GM23338 (cell line): ENCODE measurements around the gene NDC1. TPM values are rescaled to one million over a fixed set of nuclear protein-coding genes. Genes with fewer than 3 reads are reported as not detected.

Source experiments
- ATAC-seq: fragments of 200-7000 bp; cut with Tn5 transposase; 3 replicates; pipeline ENCODE4 v1.9.1; 2020
- DNase-seq: peaks from one replicate; pipeline ENCODE4 v3.0.0-alpha.2; 2015; ENCODE audit warnings: low spot score
- H2AFZ ChIP-seq: fragments of 200-600 bp; sonication (generic); 2 replicates; pipeline ENCODE4 v1.8.0; 2016; ENCODE audit warnings: antibody characterized with exemption, mild to moderate bottlenecking, moderate library complexity
- H3F3A ChIP-seq: fragments of 200-600 bp; sonication (generic); replicated peaks from 2 replicates; pipeline ENCODE4 v1.8.0; 2017; ENCODE audit warnings: antibody characterized with exemption, mixed run types, low read depth
- H3K27ac ChIP-seq: fragments of 200-600 bp; sonication (generic); 2 replicates; pipeline ENCODE4 v1.6.1; 2016; ENCODE audit warnings: low read depth
- H3K27me3 ChIP-seq: fragments of 200-600 bp; sonication (generic); 2 replicates; pipeline ENCODE4 v1.8.0; 2016; ENCODE audit warnings: mild to moderate bottlenecking, mixed run types, moderate library complexity; ENCODE audit not compliant: insufficient read depth
- H3K36me3 ChIP-seq: fragments of 200-600 bp; sonication (generic); 2 replicates; pipeline ENCODE4 v1.8.0; 2016; ENCODE audit warnings: mild to moderate bottlenecking; ENCODE audit not compliant: insufficient read depth
- H3K4me1 ChIP-seq: fragments of 200-600 bp; sonication (generic); 2 replicates; pipeline ENCODE4 v1.8.0; 2016; ENCODE audit warnings: mild to moderate bottlenecking, moderate library complexity; ENCODE audit not compliant: insufficient read depth
- H3K4me2 ChIP-seq: fragments of 200-600 bp; sonication (generic); 2 replicates; pipeline ENCODE4 v1.7.1; 2017; ENCODE audit warnings: mixed run types
- H3K4me3 ChIP-seq: fragments of 200-600 bp; sonication (generic); 2 replicates; pipeline ENCODE4 v1.6.1; 2016; ENCODE audit warnings: mixed run types
- H3K79me2 ChIP-seq: fragments of 200-600 bp; sonication (generic); replicated peaks from 2 replicates; pipeline ENCODE4 v1.8.0; 2017; ENCODE audit warnings: mild to moderate bottlenecking; ENCODE audit not compliant: insufficient read depth
- H3K9me2 ChIP-seq: fragments of 200-600 bp; sonication (generic); 2 replicates; pipeline ENCODE4 v1.8.0; 2017; ENCODE audit not compliant: insufficient read depth
- H4K20me1 ChIP-seq: fragments of 200-600 bp; sonication (generic); replicated peaks from 2 replicates; pipeline ENCODE4 v1.8.0; 2017; ENCODE audit warnings: mild to moderate bottlenecking; ENCODE audit not compliant: insufficient read depth
- H3K27ac Mint-ChIP-seq: 2 replicates; pipeline ENCODE4 v1.8.0; 2020; ENCODE audit warnings: inconsistent platforms, mild to moderate bottlenecking, moderate library complexity, mixed read lengths
- H3K27me3 Mint-ChIP-seq: 3 replicates; pipeline ENCODE4 v1.8.0; 2022; ENCODE audit warnings: low read depth, mild to moderate bottlenecking, moderate library complexity, mixed read lengths, inconsistent platforms; ENCODE audit not compliant: insufficient read depth, poor library complexity
- H3K36me3 Mint-ChIP-seq: 3 replicates; pipeline ENCODE4 v1.8.0; 2021; ENCODE audit warnings: low read depth, mild to moderate bottlenecking, inconsistent platforms, moderate library complexity, mixed read lengths
- H3K4me1 Mint-ChIP-seq: 3 replicates; pipeline ENCODE4 v1.8.0; 2020; ENCODE audit warnings: mild to moderate bottlenecking, inconsistent platforms, mixed read lengths
- H3K4me3 Mint-ChIP-seq: 3 replicates; pipeline ENCODE4 v1.8.0; 2021; ENCODE audit warnings: moderate library complexity, mild to moderate bottlenecking, inconsistent platforms, mixed read lengths
- H3K9me3 Mint-ChIP-seq: 3 replicates; pipeline ENCODE4 v1.8.0; 2020; ENCODE audit warnings: moderate library complexity, mild to moderate bottlenecking, inconsistent platforms, mixed read lengths
- CREB1 ChIP-seq: fragments of 250-450 bp; sonication (Bioruptor Pico); IDR thresholded peaks from 2 replicates; pipeline ENCODE4 v1.5.0; 2020; ENCODE audit warnings: low read depth, mild to moderate bottlenecking, moderate library complexity
- EZH2 ChIP-seq: fragments of 200-600 bp; sonication (generic); IDR thresholded peaks from one replicate; pipeline ENCODE4 v1.8.0; 2017; ENCODE audit warnings: antibody characterized with exemption, mild to moderate bottlenecking, low read depth; ENCODE audit not compliant: unreplicated experiment
- EZH2phosphoT487 ChIP-seq: fragments of 200-600 bp; sonication (generic); IDR thresholded peaks from one replicate; pipeline ENCODE4 v1.8.1; 2018; ENCODE audit warnings: antibody characterized with exemption; ENCODE audit not compliant: unreplicated experiment
- JUNB ChIP-seq: IDR thresholded peaks from one replicate; pipeline ENCODE4 v1.6.1; 2016; ENCODE audit warnings: antibody characterized with exemption; ENCODE audit not compliant: unreplicated experiment
- NANOG ChIP-seq: IDR thresholded peaks from 2 replicates; pipeline ENCODE4 v1.6.1; 2016; ENCODE audit warnings: antibody characterized with exemption, borderline replicate concordance
- POLR2AphosphoS5 ChIP-seq: IDR thresholded peaks from 2 replicates; pipeline ENCODE4 v1.6.1; 2016; ENCODE audit warnings: antibody characterized with exemption, low read depth
- ZNF114 ChIP-seq: fragments of 250-450 bp; sonication (Bioruptor Pico); IDR thresholded peaks from 2 replicates; pipeline ENCODE4 v1.5.0; 2020; ENCODE audit warnings: mild to moderate bottlenecking, moderate library complexity
- ZNF331 ChIP-seq: fragments of 250-450 bp; sonication (Bioruptor Pico); IDR thresholded peaks from 2 replicates; pipeline ENCODE4 v1.5.0; 2020; ENCODE audit warnings: low read depth, mild to moderate bottlenecking, moderate library complexity
- polyA plus RNA-seq: library from polyadenylated mRNA; unstranded; fragments of >200 nt; fragmentation: Nextera tagmentation; extraction: Ambion mirVana; gene quantifications from 2 replicates; pipeline ENCODE4 v1.2.1, GENCODE V29; 2016
- total RNA-seq: library from RNA; depleted of rRNA; stranded (reverse); fragments of >200 nt; shearing (Covaris generic); gene quantifications from 2 replicates; pipeline ENCODE4 v1.2.3, GENCODE V29; 2014
- TF ChIP-seq, protein P1 (sequence below): fragments of 250-450 bp; sonication (Bioruptor Pico); IDR thresholded peaks from 2 replicates; pipeline ENCODE4 v1.5.0; 2020; ENCODE audit warnings: mild to moderate bottlenecking, moderate library complexity
- TF ChIP-seq, protein P2 (sequence below), 2 experiments: fragments of 200-600 bp in 1 of 2; sonication (generic) in 1 of 2; conservative IDR thresholded peaks; 2 replicates each; pipeline versions ENCODE4 v1.5.1 to v1.6.1; 2016 to 2017; ENCODE audit warnings: antibody characterized with exemption in 2 of 2, low read depth in 2 of 2, mild to moderate bottlenecking in 2 of 2, moderate library complexity in 1 of 2
- TF ChIP-seq, protein P3 (sequence below): IDR thresholded peaks from one replicate; pipeline ENCODE4 v1.6.1; 2018; ENCODE audit warnings: antibody characterized with exemption; ENCODE audit not compliant: unreplicated experiment

The NDC1 gene
- total and polyA plus RNA-seq, 2 experiments from 2014 or later, result 19.8 to 100 TPM

DNA sequence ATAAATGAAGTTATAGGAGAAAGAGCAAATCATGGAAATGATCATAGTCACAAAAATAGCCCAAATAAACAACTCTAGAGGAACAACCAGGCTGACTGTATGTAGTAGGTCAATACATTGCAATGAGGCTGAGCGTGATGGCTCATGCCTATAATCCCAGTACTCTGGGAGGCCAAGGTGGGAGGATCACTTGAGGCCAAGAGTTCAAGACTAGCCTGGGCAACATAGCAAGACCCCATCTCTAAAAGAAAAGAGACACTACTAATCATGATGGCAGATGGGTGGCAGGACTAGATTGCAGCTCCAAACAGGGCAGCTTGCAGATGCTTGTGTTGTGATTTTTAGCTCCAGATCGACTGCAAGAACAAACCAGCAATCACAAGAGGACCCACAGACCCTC, 27.6 kb downstream of the NDC1 start:
- Histone ChIP-seq H3F3A (no peaks in the 10 kb centered on the region), H3K4me1 (peaks cover 3% of the 10 kb centered on the region; the same call in 1 of the 2 replicates), H3K36me3 (peaks cover 19% of the 10 kb centered on the region), H3K4me2 (no peak overlapping the region), H3K79me2 (peaks cover 34% of the 10 kb centered on the region), H3K4me3 (no peak overlapping the region), H4K20me1 (peaks cover 3% of the 10 kb centered on the region), H2AFZ (no peak overlapping the region), H3K27ac (no peak overlapping the region), H3K9me2 (no peaks in the 10 kb centered on the region), H3K27me3 (no peaks in the 10 kb centered on the region)
- TF ChIP-seq EZH2, result no peak
- no peak for TF ChIP-seq JUNB
- Mint-ChIP-seq H3K27ac (peak overlapping the region; percentile 93), H3K36me3 (peaks cover 78% of the 10 kb centered on the region), H3K27me3 (no peaks in the 10 kb centered on the region), H3K4me1 (peaks cover 16% of the 10 kb centered on the region; the same call in 2 of the 3 replicates), H3K9me3 (no peaks in the 10 kb centered on the region; the same call in 2 of the 3 replicates), H3K4me3 (no peak overlapping the region)
- ATAC-seq, result no peak
- no peak for DNase-seq

DNA sequence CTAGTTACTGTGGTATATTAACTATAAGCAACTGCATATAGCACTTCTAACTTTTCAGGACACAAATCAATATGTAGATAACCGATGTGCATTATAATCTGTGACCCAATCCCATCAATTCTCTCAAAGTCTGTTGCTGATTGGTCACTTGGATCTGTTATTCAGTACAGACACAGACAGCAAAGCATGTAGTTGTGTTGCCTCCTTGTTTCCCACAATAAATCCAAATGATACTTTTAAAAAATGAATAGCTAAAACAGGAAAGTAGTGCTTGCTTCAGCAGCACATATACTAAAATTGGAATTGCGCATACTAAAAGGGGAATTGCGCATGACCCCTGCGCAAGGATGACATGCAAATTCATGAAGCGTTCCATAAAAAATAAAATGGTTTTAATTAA, 28.1 kb downstream of the NDC1 start:
- H3K4me3 ChIP-seq, result no peak overlapping the region
- Mint-ChIP-seq H3K36me3 (peaks cover 78% of the 10 kb centered on the region), H3K27me3 (no peaks in the 10 kb centered on the region), H3K4me3 (no peak overlapping the region), H3K4me1 (peaks cover 16% of the 10 kb centered on the region; the same call in 2 of the 3 replicates), H3K9me3 (no peaks in the 10 kb centered on the region; the same call in 2 of the 3 replicates), H3K27ac (0 out of 2 replicates have a peak overlapping the region, but pooled peaks have one; percentile 93)
- peaks cover 3% of the 10 kb centered on the region; the same call in 1 of the 2 replicates for H3K4me1 ChIP-seq
- H3K36me3 ChIP-seq, result peaks cover 24% of the 10 kb centered on the region
- no peaks in the 10 kb centered on the region for H3F3A ChIP-seq
- no peaks in the 10 kb centered on the region for H3K9me2 ChIP-seq
- H4K20me1 ChIP-seq, result peaks cover 3% of the 10 kb centered on the region
- H3K27ac ChIP-seq, result no peak overlapping the region
- no peak overlapping the region for H2AFZ ChIP-seq
- H3K4me2 ChIP-seq, result no peak overlapping the region
- no peaks in the 10 kb centered on the region for H3K27me3 ChIP-seq
- ATAC-seq (no peak), DNase-seq (no peak)
- peaks cover 29% of the 10 kb centered on the region for H3K79me2 ChIP-seq
- no peak for TF ChIP-seq JUNB
- TF ChIP-seq, protein P1, sequence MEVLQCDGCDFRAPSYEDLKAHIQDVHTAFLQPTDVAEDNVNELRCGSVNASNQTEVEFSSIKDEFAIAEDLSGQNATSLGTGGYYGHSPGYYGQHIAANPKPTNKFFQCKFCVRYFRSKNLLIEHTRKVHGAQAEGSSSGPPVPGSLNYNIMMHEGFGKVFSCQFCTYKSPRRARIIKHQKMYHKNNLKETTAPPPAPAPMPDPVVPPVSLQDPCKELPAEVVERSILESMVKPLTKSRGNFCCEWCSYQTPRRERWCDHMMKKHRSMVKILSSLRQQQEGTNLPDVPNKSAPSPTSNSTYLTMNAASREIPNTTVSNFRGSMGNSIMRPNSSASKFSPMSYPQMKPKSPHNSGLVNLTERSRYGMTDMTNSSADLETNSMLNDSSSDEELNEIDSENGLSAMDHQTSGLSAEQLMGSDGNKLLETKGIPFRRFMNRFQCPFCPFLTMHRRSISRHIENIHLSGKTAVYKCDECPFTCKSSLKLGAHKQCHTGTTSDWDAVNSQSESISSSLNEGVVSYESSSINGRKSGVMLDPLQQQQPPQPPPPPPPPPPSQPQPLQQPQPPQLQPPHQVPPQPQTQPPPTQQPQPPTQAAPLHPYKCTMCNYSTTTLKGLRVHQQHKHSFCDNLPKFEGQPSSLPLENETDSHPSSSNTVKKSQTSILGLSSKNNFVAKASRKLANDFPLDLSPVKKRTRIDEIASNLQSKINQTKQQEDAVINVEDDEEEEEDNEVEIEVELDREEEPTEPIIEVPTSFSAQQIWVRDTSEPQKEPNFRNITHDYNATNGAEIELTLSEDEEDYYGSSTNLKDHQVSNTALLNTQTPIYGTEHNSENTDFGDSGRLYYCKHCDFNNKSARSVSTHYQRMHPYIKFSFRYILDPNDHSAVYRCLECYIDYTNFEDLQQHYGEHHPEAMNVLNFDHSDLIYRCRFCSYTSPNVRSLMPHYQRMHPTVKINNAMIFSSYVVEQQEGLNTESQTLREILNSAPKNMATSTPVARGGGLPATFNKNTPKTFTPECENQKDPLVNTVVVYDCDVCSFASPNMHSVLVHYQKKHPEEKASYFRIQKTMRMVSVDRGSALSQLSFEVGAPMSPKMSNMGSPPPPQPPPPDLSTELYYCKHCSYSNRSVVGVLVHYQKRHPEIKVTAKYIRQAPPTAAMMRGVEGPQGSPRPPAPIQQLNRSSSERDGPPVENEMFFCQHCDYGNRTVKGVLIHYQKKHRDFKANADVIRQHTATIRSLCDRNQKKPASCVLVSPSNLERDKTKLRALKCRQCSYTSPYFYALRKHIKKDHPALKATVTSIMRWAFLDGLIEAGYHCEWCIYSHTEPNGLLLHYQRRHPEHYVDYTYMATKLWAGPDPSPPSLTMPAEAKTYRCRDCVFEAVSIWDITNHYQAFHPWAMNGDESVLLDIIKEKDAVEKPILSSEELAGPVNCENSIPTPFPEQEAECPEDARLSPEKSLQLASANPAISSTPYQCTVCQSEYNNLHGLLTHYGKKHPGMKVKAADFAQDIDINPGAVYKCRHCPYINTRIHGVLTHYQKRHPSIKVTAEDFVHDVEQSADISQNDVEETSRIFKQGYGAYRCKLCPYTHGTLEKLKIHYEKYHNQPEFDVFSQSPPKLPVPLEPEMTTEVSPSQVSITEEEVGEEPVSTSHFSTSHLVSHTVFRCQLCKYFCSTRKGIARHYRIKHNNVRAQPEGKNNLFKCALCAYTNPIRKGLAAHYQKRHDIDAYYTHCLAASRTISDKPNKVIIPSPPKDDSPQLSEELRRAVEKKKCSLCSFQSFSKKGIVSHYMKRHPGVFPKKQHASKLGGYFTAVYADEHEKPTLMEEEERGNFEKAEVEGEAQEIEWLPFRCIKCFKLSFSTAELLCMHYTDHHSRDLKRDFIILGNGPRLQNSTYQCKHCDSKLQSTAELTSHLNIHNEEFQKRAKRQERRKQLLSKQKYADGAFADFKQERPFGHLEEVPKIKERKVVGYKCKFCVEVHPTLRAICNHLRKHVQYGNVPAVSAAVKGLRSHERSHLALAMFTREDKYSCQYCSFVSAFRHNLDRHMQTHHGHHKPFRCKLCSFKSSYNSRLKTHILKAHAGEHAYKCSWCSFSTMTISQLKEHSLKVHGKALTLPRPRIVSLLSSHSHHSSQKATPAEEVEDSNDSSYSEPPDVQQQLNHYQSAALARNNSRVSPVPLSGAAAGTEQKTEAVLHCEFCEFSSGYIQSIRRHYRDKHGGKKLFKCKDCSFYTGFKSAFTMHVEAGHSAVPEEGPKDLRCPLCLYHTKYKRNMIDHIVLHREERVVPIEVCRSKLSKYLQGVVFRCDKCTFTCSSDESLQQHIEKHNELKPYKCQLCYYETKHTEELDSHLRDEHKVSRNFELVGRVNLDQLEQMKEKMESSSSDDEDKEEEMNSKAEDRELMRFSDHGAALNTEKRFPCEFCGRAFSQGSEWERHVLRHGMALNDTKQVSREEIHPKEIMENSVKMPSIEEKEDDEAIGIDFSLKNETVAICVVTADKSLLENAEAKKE (CRISPR knock-in tag), result no peak
- TF ChIP-seq, protein P2, sequence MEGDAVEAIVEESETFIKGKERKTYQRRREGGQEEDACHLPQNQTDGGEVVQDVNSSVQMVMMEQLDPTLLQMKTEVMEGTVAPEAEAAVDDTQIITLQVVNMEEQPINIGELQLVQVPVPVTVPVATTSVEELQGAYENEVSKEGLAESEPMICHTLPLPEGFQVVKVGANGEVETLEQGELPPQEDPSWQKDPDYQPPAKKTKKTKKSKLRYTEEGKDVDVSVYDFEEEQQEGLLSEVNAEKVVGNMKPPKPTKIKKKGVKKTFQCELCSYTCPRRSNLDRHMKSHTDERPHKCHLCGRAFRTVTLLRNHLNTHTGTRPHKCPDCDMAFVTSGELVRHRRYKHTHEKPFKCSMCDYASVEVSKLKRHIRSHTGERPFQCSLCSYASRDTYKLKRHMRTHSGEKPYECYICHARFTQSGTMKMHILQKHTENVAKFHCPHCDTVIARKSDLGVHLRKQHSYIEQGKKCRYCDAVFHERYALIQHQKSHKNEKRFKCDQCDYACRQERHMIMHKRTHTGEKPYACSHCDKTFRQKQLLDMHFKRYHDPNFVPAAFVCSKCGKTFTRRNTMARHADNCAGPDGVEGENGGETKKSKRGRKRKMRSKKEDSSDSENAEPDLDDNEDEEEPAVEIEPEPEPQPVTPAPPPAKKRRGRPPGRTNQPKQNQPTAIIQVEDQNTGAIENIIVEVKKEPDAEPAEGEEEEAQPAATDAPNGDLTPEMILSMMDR (conservative IDR thresholded peaks at IDR 0.05; ENCODE audit: low read depth in 2 of 2), result no peak
- TF ChIP-seq POLR2AphosphoS5, result no peak
- TF ChIP-seq EZH2phosphoT487, result no peak
- no peak for TF ChIP-seq NANOG
- no peak for TF ChIP-seq ZNF331
- no peak for TF ChIP-seq ZNF114 (CRISPR knock-in tag)
- TF ChIP-seq, protein P3, sequence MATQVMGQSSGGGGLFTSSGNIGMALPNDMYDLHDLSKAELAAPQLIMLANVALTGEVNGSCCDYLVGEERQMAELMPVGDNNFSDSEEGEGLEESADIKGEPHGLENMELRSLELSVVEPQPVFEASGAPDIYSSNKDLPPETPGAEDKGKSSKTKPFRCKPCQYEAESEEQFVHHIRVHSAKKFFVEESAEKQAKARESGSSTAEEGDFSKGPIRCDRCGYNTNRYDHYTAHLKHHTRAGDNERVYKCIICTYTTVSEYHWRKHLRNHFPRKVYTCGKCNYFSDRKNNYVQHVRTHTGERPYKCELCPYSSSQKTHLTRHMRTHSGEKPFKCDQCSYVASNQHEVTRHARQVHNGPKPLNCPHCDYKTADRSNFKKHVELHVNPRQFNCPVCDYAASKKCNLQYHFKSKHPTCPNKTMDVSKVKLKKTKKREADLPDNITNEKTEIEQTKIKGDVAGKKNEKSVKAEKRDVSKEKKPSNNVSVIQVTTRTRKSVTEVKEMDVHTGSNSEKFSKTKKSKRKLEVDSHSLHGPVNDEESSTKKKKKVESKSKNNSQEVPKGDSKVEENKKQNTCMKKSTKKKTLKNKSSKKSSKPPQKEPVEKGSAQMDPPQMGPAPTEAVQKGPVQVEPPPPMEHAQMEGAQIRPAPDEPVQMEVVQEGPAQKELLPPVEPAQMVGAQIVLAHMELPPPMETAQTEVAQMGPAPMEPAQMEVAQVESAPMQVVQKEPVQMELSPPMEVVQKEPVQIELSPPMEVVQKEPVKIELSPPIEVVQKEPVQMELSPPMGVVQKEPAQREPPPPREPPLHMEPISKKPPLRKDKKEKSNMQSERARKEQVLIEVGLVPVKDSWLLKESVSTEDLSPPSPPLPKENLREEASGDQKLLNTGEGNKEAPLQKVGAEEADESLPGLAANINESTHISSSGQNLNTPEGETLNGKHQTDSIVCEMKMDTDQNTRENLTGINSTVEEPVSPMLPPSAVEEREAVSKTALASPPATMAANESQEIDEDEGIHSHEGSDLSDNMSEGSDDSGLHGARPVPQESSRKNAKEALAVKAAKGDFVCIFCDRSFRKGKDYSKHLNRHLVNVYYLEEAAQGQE, result no peak
- TF ChIP-seq EZH2, result no peak
- TF ChIP-seq CREB1, result no peak
